SK-N-MC (cell line): ENCODE data around the gene ASIC2.

Experiments used
- DNase-seq: peaks from one replicate; pipeline ENCODE4 v3.0.0-alpha.2; 2011; ENCODE audit warnings: low read depth, low spot score
- H3K27ac ChIP-seq: fragments of 200-600 bp; sonication (generic); 2 replicates; pipeline ENCODE4 v1.5.1; 2016; ENCODE audit warnings: mixed run types
- H3K36me3 ChIP-seq: fragments of 200-600 bp; sonication (generic); 2 replicates; pipeline ENCODE4 v1.6.1; 2017; ENCODE audit warnings: antibody characterized with exemption, low read length, mixed read lengths; ENCODE audit not compliant: insufficient read depth
- H3K4me3 ChIP-seq: fragments of 200-600 bp; sonication (generic); 2 replicates; pipeline ENCODE4 v1.5.1; 2016
- H3K9ac ChIP-seq: fragments of 200-600 bp; sonication (generic); 2 replicates; pipeline ENCODE4 v1.8.0; 2017; ENCODE audit warnings: mixed run types, mixed read lengths; ENCODE audit not compliant: insufficient read length
- H3K9me3 ChIP-seq: fragments of 200-600 bp; sonication (generic); 2 replicates; pipeline ENCODE4 v1.6.1; 2017; ENCODE audit warnings: low read depth, mild to moderate bottlenecking, antibody characterized with exemption, low read length, moderate library complexity, mixed read lengths
- EZH2 ChIP-seq: fragments of 200-600 bp; sonication (generic); IDR thresholded peaks from one replicate; pipeline ENCODE4 v1.6.1; 2017; ENCODE audit warnings: antibody characterized with exemption
- FOXP2 ChIP-seq: optimal IDR thresholded peaks from 2 replicates; pipeline ENCODE3; 2011; ENCODE audit warnings: mild to moderate bottlenecking, moderate library complexity; ENCODE audit not compliant: insufficient read depth; ENCODE audit errors: extremely low read length, control extremely low read depth
- POLR2AphosphoS5 ChIP-seq: IDR thresholded peaks from 2 replicates; pipeline ENCODE4 v1.6.1; 2012; ENCODE audit warnings: mild to moderate bottlenecking, low read depth, low read length, borderline replicate concordance

ASIC2 gene

GRCh38 chr17:33210285-33210684 lies 82.8 kb downstream of the ASIC2 start:
- DNase-seq: no peak
- no peak overlapping the region for H3K27ac ChIP-seq

DNA sequence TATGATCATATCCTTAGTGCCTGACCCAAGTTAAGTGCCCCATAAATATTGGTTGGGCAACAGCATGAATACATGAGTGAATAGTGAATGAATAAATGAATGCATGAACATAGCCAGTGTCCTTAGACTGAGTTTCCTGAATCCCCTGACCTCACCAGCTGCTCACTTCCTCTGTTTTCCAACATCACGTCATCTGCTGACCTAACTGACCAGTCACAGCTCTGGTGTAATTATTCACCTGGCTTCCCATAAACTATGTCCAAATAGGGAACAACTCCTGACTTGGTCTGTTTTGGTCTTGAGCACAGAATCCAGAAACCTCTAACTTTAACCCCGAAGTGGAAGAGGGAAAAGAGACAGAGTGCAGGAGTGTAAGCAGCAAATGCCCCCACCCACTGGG lies 83.4 kb downstream of the ASIC2 start:
- TF ChIP-seq FOXP2 (no peak), POLR2AphosphoS5 (no peak), EZH2 (no peak)
- H3K9ac ChIP-seq: no peak overlapping the region
- H3K36me3 ChIP-seq: no peaks in the 10 kb centered on the region
- no peak for DNase-seq
- H3K9me3 ChIP-seq: no peaks in the 10 kb centered on the region
- H3K27ac ChIP-seq: no peak overlapping the region
- no peak overlapping the region for H3K4me3 ChIP-seq

More at GRCh38 chr17:33210285-33210684, 82.8 kb downstream of the ASIC2 start:
- no peak for TF ChIP-seq POLR2AphosphoS5
- no peak for TF ChIP-seq FOXP2
- TF ChIP-seq EZH2: no peak
- Histone ChIP-seq H3K36me3 (no peaks in the 10 kb centered on the region), H3K4me3 (no peak overlapping the region), H3K9ac (no peak overlapping the region), H3K9me3 (no peaks in the 10 kb centered on the region)

DNA sequence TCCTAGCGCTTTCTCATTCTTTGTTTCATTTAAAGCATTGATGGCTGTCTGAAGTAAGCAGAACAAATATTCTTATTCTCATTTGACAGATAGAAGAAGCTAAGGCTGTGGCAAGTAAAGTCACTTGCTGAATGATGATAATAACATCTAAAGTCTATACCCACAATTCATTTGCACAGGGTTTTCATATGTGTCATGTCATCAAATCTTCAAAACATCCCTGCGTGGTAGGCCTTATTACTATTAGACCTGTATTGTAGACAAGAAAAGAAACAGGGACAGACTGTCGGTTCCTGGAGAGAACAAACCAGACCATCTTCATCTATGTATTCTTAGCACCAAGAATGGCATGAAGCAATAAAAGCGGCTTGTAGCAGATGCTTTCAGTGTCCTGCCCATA lies 85.9 kb downstream of the ASIC2 start:
- DNase-seq: no peak
- H3K36me3 ChIP-seq: no peaks in the 10 kb centered on the region
- no peak overlapping the region for H3K27ac ChIP-seq
- no peaks in the 10 kb centered on the region for H3K9me3 ChIP-seq
- TF ChIP-seq FOXP2 (no peak), EZH2 (no peak)
- no peak overlapping the region for H3K4me3 ChIP-seq
- H3K9ac ChIP-seq: no peak overlapping the region

GRCh38 chr17:33205552-33205951 lies 87.5 kb downstream of the ASIC2 start:
- no peak for DNase-seq
- no peak overlapping the region for H3K4me3 ChIP-seq
- H3K9me3 ChIP-seq: no peaks in the 10 kb centered on the region
- no peak for TF ChIP-seq POLR2AphosphoS5
- no peak for TF ChIP-seq EZH2
- TF ChIP-seq FOXP2: no peak
- H3K27ac ChIP-seq: no peak overlapping the region
- H3K36me3 ChIP-seq: no peaks in the 10 kb centered on the region
- no peak overlapping the region for H3K9ac ChIP-seq

DNA sequence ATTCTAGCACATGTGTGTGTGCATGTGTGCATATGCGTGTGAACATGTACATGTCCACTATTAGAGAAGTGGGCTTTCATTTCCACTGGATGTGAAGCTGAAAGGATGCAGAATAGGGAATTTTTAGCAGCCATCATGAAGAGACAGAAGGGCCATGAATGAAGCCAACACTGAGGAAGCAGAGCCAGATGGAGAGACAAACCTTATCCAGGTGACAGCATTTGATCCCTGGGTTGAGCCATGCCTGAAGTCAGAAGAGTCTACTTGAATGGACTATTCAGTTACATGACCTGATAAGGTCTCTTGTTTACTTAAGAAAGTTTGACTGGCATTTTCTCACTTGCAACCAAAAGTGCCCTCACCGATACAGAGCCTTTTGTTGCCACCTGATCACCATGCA lies 88.4 kb downstream of the ASIC2 start:
- H3K9me3 ChIP-seq: no peaks in the 10 kb centered on the region
- no peak for TF ChIP-seq FOXP2
- no peak overlapping the region for H3K9ac ChIP-seq
- DNase-seq: no peak
- H3K27ac ChIP-seq: no peak overlapping the region
- H3K4me3 ChIP-seq: no peak overlapping the region
- H3K36me3 ChIP-seq: no peaks in the 10 kb centered on the region

DNA sequence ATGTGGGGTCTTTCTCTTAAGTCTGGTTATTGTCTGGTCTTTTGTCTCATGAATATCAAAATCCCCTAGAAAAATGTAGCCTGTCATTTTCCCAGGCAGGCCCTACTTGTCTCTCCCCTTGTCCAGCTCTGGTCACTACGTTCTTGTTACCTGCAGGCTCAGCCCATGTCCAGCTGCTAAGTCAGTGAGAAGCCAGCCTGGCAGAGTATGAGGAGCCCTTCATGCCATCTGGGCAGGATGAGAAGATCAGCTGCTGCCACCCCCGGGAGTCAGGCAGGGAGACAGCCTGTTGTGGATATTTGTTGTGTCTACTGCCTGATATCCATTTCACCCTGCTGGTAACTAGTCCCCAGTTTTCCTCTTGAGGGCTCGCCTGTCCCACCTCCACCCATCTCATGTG lies 88.9 kb downstream of the ASIC2 start:
- DNase-seq: no peak
- no peaks in the 10 kb centered on the region for H3K36me3 ChIP-seq
- no peak overlapping the region for H3K4me3 ChIP-seq
- H3K9ac ChIP-seq: no peak overlapping the region
- no peaks in the 10 kb centered on the region for H3K9me3 ChIP-seq
- H3K27ac ChIP-seq: no peak overlapping the region
- no peak for TF ChIP-seq FOXP2

- DNase-seq: no peak
- Histone ChIP-seq H3K9me3 (no peaks in the 10 kb centered on the region), H3K27ac (no peak overlapping the region), H3K9ac (no peak overlapping the region), H3K36me3 (no peaks in the 10 kb centered on the region), H3K4me3 (no peak overlapping the region)
- TF ChIP-seq EZH2 (no peak), POLR2AphosphoS5 (no peak), FOXP2 (no peak)
Observed at GRCh38 chr17:33202796-33203495, 90.1 kb downstream of the ASIC2 start.

GRCh38 chr17:33202021-33202420 lies 91.1 kb downstream of the ASIC2 start:
- H3K27ac ChIP-seq: no peak overlapping the region
- no peaks in the 10 kb centered on the region for H3K9me3 ChIP-seq
- no peak overlapping the region for H3K9ac ChIP-seq
- H3K36me3 ChIP-seq: no peaks in the 10 kb centered on the region
- DNase-seq: no peak
- H3K4me3 ChIP-seq: no peak overlapping the region
- no peak for TF ChIP-seq EZH2
- no peak for TF ChIP-seq FOXP2
- no peak for TF ChIP-seq POLR2AphosphoS5

DNA sequence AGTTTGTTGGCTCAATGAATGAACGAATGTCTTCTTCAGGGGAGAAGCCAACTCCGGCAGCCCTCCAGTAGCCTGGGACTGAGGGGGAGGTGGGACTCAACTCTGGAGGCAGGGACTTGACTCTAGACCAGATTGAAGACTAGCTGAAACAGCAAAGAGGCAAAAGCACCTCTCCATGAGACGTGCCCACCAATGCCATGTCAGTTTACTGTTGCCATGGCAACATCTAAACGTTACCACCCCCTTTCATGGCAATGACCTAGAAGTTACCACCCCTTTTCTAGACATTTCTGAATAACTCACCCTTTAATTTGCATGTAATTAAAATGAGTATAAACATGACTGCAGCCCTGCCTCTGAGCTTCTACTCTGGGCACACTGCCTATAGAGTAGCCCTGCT lies 91.8 kb downstream of the ASIC2 start:
- Histone ChIP-seq H3K27ac (no peak overlapping the region), H3K9ac (no peak overlapping the region), H3K36me3 (no peaks in the 10 kb centered on the region), H3K4me3 (no peak overlapping the region), H3K9me3 (no peaks in the 10 kb centered on the region)
- TF ChIP-seq EZH2: no peak
- TF ChIP-seq POLR2AphosphoS5: no peak
- no peak for TF ChIP-seq FOXP2
- no peak for DNase-seq
